ENCODE data around the gene TWF2.
A peak's percentile ranks its signal among the peaks of the same experiment; 100 is the strongest.

Gene TWF2

DNA sequence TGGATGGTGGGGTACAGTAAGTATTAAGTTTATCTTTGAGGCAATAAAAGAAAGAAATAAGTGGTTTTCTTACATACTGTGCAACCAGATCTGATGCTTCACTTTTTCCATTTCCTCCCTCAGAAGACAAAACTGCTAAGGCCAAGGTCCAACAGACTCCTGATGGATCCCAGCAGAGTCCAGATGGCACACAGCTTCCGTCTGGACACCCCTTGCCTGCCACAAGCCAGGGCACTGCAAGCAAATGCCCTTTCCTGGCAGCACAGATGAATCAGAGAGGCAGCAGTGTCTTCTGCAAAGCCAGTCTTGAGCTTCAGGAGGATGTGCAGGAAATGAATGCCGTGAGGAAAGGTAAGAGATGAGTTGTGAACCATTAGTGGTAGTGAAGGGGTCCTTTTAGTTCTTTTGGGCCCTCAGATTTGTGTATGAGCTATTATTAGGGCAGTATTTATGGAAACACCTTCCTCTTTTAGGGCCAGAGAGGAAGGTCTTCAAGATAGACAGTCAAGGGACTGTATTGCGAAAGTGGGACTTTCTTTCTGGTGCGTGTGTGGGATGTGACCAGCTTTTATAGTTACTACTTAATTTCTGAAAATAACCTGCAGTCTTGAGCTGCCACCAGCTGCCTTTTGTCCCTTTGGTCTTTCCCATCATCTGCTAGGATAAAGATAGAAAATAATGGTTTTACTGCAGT, 36.4 kb downstream of the TWF2 start:
- no peak for DNase-seq (ENCODE audit: low read depth in 3 of 3)

DNA sequence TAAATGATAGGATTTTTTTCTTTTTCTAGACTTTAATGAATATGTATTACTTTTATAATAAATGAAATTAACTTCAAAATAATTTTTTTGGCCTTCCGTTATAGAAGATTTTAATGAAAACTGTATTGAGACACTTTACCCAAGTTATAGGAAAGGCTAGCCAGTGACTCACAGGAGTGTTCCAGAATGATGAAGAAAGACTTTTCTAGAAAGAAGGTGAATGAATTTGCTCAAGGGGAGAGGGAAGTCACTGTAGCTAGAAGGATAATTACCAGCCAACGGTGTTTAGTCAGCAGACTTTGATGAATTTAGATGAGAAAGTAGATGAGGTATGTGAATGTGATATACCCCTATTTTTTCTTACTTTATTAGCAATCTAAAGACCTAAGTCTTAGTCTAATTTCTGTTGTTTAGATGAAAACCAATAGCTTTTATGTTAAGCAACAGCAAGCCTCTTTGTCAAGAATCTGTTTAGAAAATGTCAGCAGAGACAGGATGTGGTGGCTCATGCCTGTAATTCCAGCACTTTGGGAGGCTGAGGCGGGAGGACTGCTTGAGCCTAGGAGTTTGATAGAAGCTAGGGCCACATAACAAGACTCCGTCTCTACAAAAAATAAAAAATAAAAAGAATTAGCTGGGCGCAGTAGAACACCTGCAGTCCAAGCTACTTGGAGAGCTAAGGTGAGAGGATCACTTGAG, 37.8 kb downstream of the TWF2 start:
- DNase-seq (ENCODE audit: low read depth in 3 of 3), result no peak

GRCh38 chr3:52198643-52199608, 40.0 kb downstream of the TWF2 start:
- DNase-seq (ENCODE audit: low read depth in 3 of 3), result no peak

GRCh38 chr3:52197842-52198625, 40.9 kb downstream of the TWF2 start, which contains the start of gene ALAS1:
TSS of gene ALAS1 (plus strand) at chr3:52198160. CDS start at chr3:52199242, 1,082 bp downstream.
- peak; percentile 89 to 95 (median 91) for DNase-seq (ENCODE audit: low read depth in 3 of 3)

GRCh38 chr3:52197499-52197841, 41.5 kb downstream of the TWF2 start:
- no peak for DNase-seq (ENCODE audit: low read depth in 3 of 3)

DNA sequence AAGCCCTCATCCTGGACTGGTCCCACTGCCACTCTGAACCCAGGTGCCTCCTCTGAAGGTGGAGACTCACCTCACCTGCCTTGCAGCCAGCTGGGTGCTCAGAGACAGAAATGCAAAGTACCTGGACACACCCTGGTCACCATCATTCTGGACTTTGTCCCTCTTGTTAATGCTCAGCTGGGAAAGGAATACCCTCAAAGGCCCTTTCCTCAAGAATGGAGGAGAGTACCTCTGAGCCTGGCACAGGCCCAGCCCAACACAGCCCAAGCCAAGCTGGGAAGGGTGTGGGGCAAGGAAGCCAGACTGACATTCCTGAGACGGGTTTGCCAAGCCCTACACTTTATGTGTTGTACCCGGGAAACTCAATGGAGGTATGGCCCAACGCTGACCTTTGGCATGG, 42.0 kb downstream of the TWF2 start:
- DNase-seq (ENCODE audit: low read depth in 3 of 3), result no peak

GRCh38 chr3:52195823-52196331, 43.1 kb downstream of the TWF2 start:
- DNase-seq (ENCODE audit: low read depth in 3 of 3), result no peak

GRCh38 chr3:52195291-52195597, 43.7 kb downstream of the TWF2 start:
- no peak for DNase-seq (ENCODE audit: low read depth in 3 of 3)

DNA sequence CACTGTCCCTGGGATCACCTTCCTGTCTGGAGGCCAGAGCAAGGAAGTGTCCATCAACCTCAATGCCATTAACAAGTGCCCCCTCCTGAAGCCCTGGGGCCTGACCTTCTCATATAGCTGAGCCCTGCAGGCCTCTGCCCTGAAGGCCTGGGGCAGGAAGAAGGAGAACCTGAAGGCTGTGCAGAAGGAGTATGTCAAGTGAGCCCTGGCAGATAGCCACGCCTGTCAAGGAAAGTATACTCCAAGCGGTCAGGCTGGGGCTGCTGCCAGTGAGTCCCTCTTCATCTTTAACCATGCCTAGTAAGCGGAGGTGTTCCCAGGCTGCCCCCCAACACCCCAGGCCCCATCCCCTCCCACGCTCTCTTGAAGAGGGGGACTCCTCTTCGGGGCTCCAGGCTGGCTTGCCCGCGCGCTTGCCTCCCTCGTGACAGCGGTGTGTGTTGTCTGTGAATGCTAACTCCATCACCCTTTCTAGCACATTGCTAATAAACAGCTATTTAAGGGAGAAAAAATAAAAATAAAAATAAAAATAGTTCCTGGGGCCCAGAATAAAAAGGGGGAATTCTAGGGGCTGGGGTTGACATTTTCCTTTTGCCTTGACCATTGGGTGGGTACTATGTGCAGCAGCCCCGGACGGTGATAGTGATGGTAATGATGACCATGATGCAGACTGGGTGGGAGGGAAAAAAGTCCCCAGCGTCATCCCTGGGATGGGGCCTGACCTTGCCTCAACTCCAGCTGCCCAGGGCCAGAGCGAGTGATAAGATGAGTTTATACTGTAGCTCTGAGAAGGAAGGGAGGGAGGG, 44.3 kb downstream of the TWF2 start:
- DNase-seq (ENCODE audit: low read depth in 3 of 3), result no peak

DNA sequence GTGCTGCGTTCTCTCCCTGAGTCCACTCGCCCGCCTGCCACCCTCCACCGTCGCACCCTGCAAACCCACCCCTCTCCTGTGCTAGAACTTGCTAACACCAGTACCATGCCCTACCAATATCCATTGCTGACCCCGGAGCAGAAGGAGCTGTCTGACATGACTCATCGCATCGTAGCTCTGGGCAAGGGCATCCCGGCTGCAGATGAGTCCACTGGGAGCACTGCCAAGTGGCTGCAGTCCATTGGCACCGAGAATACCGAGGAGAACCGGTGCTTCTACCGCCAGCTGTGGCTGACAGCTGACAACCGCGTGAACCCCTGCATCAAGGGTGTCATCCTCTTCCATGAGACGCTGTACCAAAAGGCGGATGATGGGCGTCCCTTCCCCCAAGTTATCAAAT, 45.9 kb downstream of the TWF2 start:
- DNase-seq (ENCODE audit: low read depth in 3 of 3), result no peak

DNA sequence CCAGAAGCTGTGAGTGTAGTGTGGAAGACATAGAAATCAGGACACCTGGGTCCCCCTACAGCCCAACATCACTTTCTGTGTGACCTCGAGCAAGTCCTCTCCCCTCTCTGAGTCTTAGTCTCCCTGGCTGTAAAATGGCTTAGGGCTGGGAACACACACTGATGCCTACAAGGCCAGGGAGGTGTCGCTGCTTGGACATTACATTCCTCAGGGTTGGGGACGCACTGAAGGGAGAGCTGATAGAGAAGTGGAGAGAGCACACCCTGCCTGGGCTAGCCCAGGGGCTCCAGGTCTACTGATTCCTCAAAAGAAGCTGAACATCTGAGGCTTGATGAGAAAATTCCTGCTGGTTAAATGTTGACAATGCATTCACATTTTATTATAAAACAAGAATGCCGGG, 47.3 kb downstream of the TWF2 start:
- DNase-seq (ENCODE audit: low read depth in 3 of 3), result no peak

- DNase-seq (ENCODE audit: low read depth in 3 of 3), result no peak
These were observed 48.5 kb downstream of the TWF2 start for GRCh38 chr3:52190294-52191074.

DNA sequence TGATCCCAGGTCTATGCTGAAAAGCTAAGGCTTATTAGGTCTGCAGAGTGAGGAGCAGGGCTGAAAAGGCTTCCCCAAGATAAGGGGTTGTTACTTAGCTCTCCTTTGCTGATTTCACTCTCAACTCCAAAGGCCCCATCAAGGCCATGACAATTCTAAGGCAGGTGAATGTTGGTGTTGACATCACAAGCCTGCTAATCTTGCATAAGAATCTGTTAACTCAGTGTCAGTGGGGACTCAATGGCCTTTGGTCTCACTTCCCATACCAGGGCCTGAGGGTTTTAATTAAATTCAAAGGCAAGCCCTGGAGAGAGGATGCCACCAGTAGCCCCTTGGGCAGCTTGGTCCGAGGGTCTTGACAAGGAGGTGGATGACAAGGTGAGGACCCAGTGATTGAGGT, 50.4 kb downstream of the TWF2 start:
- no peak for DNase-seq (ENCODE audit: low read depth in 3 of 3)

DNA sequence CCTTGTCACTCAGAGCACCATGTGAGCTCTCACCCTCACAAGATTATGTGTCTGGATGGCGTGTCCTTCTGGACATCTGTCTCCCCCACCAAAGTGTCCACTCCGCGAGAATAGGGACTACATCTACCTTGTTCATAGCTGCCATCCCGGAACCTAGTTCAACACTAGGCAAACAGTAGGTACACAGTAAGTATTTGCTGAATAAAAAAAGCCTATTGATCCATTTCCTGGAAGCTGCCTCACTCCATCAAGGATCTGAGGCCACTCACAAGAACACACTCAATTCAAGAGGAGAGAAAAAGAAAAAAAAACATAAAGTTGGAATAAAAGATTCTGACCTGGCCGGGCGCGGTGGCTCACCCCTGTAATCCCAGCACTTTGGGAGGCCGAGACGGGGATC, 52.2 kb downstream of the TWF2 start:
- DNase-seq (ENCODE audit: low read depth in 3 of 3), result no peak

GRCh38 chr3:52185837-52186236, 53.1 kb downstream of the TWF2 start:
- DNase-seq (ENCODE audit: low read depth in 3 of 3), result no peak

GRCh38 chr3:52185311-52185710, 53.6 kb downstream of the TWF2 start:
- no peak for DNase-seq (ENCODE audit: low read depth in 3 of 3)

DNA sequence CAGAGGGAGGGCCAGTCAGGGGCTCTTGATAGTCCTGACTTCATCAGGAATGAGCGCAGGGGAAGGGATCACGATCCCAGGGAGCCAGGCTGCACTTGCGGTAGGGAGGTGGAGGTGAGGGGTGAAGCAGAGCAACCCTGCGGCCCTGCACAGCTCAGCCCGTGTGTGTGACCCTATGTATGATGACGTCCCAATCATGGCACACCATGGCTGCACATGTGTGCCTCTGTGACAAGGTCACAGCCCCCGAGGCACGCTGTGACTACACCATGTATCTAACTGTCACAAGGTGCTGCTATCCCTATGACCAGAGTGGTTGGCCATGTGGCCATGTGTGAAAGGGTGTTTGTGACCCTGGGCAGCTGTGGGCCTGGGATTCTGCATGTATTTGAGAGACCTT, 54.3 kb downstream of the TWF2 start:
- DNase-seq (ENCODE audit: low read depth in 3 of 3), result no peak

DNA sequence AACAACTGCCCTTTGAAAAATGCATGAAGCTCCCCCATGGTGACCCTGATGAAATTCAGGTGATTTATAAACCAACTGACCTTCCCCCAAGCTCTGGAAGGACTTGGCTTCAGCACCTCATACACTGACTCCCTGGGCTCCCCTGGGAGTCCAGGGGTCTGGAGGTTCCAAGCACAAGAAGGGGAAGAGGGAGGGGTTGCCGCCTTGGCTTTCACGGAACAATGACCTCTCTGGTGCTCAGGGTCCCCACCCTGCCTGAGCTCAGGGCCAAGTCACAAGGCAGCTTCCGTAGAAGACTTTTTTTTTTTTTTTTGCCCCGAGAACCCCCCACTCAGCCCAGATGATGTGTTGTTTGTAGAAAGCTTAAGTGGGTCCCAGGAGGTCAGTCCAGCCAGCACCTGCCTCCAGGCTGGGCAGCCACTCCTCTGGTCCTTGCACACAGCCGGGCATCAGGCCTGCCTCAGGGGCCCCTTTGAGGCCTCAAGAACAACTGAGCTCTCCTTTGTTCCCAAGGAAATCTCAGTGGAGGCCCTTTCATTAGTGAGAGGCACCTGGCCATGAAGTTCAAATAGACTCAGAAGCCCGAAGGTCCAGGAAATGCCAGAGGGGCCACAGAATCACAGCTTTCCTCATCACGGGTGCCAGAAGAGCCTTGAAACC, 55.0 kb downstream of the TWF2 start:
- no peak for DNase-seq (ENCODE audit: low read depth in 3 of 3)

DNA sequence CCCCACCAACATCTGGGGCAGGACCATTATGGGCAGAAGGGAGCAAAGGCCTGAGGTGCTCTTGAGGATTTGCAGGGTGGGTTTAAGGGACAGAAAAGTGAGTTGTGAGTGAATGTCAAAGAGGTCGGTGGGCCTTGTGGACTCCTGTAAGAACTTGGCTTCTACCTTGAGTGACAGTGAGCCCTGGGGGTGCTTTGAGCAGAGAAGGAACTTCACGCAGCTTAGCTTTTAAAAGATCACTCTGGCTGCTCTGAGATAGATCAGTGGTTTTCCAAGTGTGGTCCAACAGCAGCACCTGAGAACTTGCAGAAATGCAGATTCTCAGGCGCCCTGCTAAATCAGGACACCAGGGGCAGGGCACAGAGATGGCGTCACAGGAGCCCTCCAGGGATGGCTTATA, 56.3 kb downstream of the TWF2 start:
- no peak for DNase-seq (ENCODE audit: low read depth in 3 of 3)

Measured in stimulated activated CD4-positive, alpha-beta T cell treated with anti-CD3 and anti-CD28 coated beads, TNF-alpha, amount 100 ng/mL, for 4 hours (primary cell).